ENCODE measurements around the gene CYP2R1.
"Not testable (repeated sequence)": the region's sequence is repeated elsewhere in the genome, so short reads cannot be mapped to it uniquely, and the experiment has no call there.

The CYP2R1 gene

GRCh38 chr11:14894657-14895598, 2.9 kb upstream of the CYP2R1 start:
- TF ChIP-seq CTCF (IDR thresholded peaks at IDR 0.05; ENCODE audit: control insufficient read depth, extremely low read depth, insufficient read depth), result no peak
- H3K4me3 ChIP-seq (ENCODE audit: low read depth, low read length), result no peak overlapping the region
- no peak for DNase-seq (ENCODE audit: low read depth)

- no peak overlapping the region for H3K4me3 ChIP-seq (ENCODE audit: low read depth, low read length)
- TF ChIP-seq CTCF (IDR thresholded peaks at IDR 0.05; ENCODE audit: control insufficient read depth, extremely low read depth, insufficient read depth), result no peak
- DNase-seq (ENCODE audit: low read depth), result no peak
Measured at GRCh38 chr11:14892577-14892976, 546 bp upstream of the CYP2R1 start.

- DNase-seq (ENCODE audit: low read depth), result peak; percentile 74
- TF ChIP-seq CTCF (IDR thresholded peaks at IDR 0.05; ENCODE audit: control insufficient read depth, extremely low read depth, insufficient read depth), result no peak
- H3K4me3 ChIP-seq (ENCODE audit: low read depth, low read length), result peak overlapping the region; percentile 82
Measured at GRCh38 chr11:14891143-14892035, 642 bp downstream of the CYP2R1 start.

- no peak overlapping the region for H3K4me3 ChIP-seq (ENCODE audit: low read depth, low read length)
- no peak for TF ChIP-seq CTCF (IDR thresholded peaks at IDR 0.05; ENCODE audit: control insufficient read depth, extremely low read depth, insufficient read depth)
- DNase-seq (ENCODE audit: low read depth), result no peak
Measured at GRCh38 chr11:14886513-14886912, 5.5 kb downstream of the CYP2R1 start.

GRCh38 chr11:14884667-14885273, 7.3 kb downstream of the CYP2R1 start:
- DNase-seq (ENCODE audit: low read depth), result no peak
- H3K4me3 ChIP-seq (ENCODE audit: low read depth, low read length), result no peak overlapping the region
- TF ChIP-seq CTCF (IDR thresholded peaks at IDR 0.05; ENCODE audit: control insufficient read depth, extremely low read depth, insufficient read depth), result no peak

- DNase-seq (ENCODE audit: low read depth), result not testable (repeated sequence)
Measured at GRCh38 chr11:14883683-14884082, 8.3 kb downstream of the CYP2R1 start.

GRCh38 chr11:14882196-14882595, 9.8 kb downstream of the CYP2R1 start:
- no peak overlapping the region for H3K4me3 ChIP-seq (ENCODE audit: low read depth, low read length)
- DNase-seq (ENCODE audit: low read depth), result no peak
- TF ChIP-seq CTCF (IDR thresholded peaks at IDR 0.05; ENCODE audit: control insufficient read depth, extremely low read depth, insufficient read depth), result no peak

More at GRCh38 chr11:14883683-14884082, 8.3 kb downstream of the CYP2R1 start:
- H3K4me3 ChIP-seq (ENCODE audit: low read depth, low read length), result not testable (repeated sequence)
